HG02798 (cell line): ENCODE measurements around the gene GMNN.
"Not testable (repeated sequence)": the region's sequence is repeated elsewhere in the genome, so short reads cannot be mapped to it uniquely, and the experiment has no call there.

Experiments used
- ATAC-seq: cut with Tn5 transposase; IDR thresholded peaks from one replicate; pipeline ENCODE4 v1.9.1; 2021; ENCODE audit warnings: mild to moderate bottlenecking; ENCODE audit not compliant: unreplicated experiment, poor library complexity

GMNN gene

DNA sequence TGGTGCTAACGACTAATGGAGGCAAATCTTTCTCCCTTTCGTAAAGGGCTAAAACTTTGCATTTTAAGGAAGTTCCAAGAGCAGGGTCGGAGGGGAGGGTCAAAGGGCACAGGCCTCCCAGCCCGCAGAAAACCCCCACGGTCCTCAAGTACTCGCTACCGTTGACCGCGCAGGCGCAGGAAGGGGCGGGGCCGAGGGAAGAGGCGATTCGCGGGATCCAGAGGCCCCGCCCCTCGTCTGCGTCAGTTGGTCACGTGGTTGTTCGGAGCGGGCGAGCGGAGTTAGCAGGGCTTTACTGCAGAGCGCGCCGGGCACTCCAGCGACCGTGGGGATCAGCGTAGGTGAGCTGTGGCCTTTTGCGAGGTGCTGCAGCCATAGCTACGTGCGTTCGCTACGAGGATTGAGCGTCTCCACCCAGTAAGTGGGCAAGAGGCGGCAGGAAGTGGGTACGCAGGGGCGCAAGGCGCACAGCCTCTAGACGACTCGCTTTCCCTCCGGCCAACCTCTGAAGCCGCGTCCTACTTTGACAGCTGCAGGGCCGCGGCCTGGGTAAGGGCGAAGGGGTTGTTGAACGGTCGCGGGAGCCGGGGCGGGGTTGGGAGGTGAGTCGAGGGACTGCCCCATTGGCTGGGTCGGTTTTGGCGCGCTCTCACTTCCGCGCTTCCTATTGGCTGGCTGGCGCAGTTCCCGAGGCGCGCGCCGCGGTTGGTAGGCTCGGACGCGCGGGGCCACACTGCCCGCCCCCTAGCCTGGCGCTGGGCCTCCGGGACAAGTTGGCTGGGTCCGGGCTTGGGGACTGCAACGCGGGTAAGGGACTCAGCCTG is at the start of gene GMNN:
GMNN (plus strand) TSS at position 242 of the 824 bp plus-strand sequence. CDS start 2,310 bp downstream, outside the sequence.
- ATAC-seq: peak; percentile 97

DNA sequence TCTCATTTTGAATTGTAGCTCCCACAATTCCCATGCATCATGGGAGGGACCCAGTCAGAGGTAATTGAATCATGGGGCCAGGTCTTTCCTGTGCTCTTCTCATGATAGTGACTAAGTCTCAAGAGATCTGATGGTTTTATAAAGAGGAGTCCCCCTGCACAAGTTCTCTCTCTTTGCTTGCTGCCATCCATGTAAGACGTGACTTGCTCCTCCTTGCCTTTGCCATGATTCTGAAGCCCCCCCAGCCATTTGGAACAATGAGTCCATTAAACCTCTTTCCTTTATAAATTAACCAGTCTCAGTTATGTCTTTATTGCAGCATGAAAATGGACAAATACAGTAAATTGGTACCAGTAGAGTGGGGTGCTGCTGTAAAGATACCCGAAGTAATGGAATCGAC is 44.1 kb upstream of the GMNN start:
- ATAC-seq: not testable (repeated sequence)

DNA sequence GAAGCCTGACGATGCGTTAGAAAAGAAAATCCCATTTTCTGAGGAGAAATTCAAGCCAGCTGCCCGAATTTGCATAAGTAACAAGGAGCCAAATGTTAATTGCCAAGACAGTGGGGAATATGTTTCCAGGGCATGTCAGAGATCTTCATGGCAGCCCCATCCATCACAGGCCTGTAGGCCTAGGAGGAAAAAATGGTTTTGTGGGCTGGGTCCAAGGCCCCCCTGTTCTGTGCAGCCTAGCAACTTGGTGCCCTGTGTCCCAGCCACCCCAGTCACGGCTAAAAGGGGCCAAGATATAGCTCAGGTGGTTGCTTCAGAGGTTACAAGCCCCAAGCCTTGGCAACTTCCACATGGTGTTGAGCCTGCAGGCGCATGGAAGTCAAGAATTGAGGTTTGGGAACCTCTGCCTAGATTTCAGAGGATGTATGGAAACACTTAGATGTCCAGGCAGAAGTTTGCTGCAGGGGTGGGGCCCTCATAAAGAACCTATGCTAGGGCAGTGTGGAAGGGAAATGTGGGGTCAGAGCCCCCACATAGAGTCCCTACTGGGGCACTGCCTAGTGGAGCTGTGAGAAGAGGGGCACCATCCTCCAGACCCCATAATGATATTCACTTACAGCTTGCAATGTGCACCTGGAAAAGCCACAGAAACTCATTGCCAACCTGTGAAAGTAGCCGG is 43.1 kb upstream of the GMNN start:
- ATAC-seq: not testable (repeated sequence)

DNA sequence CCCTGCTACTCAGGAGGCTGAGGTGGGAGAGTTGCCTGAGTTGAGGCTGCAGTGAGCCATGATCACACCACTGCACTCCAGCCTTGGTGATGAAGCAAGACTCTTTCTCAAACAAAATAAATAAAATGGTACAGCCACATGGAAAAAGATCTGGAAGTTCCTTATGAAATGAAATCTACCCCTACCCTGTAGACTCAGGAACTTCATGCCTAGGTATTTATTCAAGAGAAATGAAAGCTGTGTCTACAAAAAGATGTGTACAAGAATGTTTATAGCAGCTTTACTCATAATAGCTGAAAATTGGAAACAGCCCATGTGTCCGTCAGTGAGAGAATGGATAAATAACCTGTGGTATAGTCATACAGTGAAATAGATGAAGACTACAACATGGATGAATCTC is 40.6 kb upstream of the GMNN start:
- ATAC-seq: no peak

DNA sequence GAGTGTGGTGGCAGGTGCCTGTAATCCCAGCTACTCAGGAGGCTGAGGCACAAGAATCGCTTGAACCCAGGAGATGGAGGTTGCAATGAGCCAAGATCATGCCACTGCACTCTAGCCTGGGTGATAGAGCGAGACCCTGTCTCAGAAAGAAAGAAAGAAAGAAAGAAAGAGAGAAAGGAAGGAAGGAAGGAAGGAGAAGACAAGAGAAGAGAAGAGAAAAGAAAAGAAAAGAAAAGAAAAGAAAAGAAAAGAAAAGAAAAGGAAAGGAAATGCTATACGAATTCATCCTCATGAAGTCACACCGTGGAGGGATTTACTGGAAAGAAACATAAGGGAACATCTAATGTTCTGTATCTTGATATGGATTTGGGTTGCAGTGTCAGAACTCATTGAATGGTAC is 40.0 kb upstream of the GMNN start:
- ATAC-seq: not testable (repeated sequence)

DNA sequence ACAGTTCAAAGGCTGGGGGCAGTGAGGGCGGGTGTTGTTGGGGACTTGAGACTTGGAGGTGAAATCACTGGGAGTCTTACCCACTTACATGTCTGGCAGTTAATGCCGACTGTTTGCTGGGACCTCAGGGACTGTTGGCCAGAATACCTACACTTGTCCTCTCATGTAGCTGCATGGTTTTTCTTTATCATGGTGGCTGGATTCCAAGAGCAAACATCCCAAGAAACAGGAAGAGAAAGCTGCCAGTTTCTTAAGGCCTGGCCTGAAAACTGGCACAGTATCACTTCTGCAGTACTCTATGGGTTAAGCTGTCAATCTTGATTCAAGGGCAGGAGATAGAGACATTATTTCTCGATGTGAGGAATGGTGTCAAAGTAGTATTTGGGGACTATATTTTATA is 36.0 kb upstream of the GMNN start:
- ATAC-seq: no peak

DNA sequence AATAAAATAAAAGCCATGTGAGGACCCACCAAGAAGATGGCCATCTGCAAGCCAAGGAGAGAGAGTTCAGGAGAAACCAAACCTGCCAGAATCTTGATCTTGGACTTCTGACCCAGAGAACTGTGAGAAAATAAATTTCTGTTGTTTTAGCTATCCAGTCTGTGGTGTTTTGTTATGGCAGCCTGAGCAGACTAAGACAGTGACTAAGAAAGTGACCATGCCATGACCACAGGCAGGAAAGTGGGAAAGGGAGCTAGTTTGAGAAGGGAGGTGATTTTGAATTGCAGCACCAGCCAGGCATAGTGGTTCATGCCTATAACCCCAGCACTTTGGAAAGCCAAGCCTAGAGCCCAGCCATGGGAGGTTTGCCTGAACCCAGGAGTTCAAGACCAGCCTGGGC is 33.9 kb upstream of the GMNN start:
- no peak for ATAC-seq

DNA sequence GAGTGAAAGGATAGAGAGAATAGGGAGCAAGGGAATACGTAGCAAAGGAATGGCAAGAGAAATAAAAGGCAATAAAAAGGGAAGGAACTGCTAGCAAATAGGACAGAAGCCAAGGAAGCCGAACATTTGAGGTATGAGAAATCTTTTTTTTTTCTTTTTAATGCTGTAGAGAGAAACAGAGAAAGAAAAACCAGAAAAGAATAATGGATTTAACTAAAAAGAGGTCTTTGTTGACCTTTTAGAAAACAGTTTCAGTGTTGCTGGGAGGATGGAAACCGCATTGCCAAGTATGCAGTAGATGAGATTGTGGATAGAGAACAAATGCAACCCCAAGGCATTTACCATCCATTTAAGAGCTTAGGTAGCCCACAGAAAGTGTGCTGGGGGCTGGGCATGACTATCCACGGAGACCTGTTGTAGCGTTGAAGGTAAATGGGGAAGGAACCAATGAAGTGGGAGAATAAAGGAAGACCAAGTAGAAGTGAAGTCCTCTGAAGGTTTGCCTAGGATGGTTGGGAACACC is 32.5 kb upstream of the GMNN start:
- no peak for ATAC-seq

DNA sequence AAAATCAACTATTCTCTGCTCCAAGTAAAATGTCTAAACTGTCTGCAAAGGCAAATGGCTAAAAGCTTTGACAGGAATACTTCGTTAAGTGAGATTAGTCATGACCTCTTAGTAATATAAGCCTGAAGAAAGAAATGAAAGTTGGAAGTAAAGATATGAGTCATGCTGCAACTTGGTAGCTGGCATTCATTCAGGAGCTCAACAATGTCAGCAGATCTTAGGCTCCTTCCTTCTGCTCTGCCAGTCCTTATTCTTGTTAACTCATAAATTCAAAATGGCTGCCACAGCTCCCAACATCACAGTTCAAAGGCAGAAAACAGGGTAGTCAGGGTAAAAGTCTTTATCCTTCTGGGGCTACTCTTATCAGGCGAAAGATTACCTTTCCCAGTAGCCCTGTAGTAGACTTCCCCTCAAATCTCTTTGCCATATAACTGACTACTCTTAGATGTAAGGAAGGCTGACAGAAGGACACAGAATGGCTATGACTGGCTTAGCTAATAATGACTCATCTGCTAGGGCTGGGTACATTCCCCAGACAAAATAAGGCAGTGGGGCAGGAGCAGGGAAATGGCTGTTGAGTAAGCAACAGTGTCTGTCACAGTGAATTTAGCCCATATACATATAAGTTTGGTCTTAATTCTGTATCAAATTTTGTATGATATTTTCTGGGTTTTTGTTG is 31.3 kb upstream of the GMNN start:
- peak; percentile 86 for ATAC-seq

DNA sequence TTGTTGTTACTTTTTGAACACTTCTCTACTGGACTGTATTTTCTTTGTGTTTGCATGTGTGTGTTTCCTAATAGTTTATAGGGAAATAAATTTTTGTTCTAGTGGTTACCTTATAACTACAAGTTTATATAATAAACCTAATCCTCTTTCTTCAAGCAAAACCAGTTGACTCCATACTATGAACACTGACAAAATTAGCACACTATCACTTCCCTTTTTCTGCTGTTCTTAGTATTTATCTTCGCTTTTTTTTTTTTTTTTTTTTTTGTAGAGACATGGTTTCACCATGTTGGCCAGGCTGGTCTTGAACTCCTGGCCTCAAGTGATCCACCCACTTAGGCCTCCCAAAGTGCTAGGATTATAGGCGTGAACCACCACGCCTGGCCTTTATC is 30.8 kb upstream of the GMNN start:
- ATAC-seq: no peak

DNA sequence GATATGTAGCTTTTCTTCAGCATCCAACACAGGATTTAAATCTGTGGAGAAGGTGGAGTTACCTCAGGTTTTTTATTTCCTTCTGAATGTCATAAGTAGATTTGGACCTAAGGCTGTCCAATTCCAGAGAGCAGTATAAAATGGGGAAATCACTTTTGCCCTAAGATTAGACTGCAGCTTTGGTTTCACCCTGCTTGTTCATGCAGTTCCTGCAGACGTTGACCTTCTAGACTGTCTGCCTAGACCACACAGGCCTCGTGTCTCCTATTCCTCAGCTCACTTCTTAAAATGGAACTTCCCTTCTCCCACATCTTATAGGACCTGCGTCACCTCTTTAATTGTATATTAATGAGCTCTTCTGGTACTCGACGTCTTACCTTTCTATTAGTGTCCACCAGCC is 29.8 kb upstream of the GMNN start:
- ATAC-seq: no peak

DNA sequence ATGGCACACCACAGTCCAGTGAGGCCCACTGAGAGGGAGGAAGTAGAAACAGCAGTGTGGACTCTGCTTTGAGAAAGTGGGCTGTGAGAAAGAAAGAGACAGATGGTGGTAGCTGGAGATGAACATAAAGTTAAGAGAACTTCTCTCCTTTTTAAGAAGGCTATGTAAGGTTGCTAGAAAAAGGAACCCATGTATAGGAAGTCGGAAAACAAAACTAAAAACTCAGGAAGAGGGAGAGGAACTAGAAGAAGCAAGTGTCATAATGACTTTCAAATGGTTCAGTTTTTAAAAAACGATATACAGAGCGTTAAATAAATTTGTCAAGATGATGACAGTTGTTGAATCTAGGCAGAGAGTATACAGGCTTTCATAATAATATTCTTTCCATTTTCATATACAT is 25.4 kb upstream of the GMNN start:
- ATAC-seq: no peak

DNA sequence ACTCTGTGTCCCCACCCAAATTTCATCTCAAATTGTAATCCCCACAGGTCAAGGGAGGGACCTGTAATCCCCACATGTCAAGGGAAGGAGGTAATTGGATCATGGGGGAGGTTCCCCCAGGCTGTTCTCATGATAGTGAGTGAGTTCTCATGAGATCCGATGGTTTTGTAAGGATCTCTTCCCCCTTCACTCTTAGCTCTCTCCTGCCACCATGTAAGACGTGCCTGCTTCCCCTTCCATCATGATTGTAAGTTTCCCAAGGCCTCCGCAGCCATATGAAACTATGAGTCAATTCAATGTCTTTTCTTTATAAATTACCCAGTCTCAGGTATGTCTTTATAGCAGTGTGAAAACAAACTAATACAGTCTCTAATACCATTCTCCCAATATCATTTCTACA is 23.9 kb upstream of the GMNN start:
- ATAC-seq: not testable (repeated sequence)

DNA sequence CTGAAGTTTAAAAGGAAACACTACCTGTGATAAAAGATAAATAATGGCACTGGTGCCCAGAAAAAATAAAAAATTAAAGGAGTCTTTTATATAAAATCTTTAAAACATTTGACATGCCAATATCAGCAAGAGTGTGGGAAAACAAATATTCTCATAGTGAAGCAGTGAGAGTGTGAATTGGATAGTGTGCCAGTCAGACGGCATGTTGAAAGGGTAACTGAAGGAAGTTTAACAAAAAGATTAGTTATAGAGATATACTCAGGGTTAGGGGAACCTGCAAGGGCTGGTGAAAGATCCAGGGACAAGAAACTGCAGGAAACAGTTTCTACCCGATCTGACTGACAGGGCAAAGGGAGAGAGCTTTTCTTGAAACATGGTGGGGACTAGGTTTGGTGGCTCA is 22.2 kb upstream of the GMNN start:
- ATAC-seq: no peak

DNA sequence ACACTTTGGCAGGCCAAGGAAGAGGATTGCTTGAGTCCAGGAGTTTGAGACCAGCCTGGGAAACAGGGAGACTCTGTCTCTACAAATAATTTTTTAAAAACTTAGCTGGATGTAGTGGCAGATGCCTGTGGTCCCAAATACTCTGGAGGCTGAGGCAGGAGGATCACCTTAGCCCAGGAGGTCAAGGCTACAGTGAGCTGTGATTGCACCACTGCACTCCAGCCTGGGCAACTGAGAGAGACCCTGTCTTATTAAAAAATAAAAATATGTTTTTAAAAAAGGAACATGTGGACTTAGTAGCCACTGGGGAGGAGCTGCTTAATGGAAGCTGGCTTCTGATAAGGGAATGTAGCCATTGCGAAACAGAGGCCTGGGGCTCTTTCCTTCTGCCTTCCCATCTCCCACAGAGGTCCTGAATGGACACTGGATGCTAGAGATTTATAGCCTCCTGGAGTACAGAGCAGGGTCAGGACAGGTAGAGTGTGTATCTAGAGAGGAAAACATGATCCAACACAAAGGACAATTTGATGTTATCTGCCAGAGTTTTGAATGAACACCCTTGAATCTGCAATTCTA is 21.7 kb upstream of the GMNN start:
- no peak for ATAC-seq

DNA sequence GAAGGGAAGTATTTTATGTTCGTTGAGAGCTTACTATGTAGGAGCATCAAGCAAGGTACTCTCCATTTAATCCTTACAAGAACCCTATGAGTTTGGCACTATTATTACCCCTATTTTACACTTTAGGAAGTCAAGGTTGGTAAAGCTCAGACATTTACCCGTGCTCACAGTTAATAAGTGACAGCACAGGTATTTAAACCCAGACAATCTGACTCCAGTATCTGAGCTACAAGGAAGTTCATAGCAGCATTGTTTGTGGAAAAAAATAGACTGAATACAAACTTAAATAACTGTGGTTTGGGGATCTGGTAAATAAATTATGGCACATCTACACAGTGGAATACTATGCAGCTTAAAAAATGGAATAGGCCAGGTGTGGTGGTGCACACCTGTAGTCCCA is 21.2 kb upstream of the GMNN start:
- no peak for ATAC-seq

DNA sequence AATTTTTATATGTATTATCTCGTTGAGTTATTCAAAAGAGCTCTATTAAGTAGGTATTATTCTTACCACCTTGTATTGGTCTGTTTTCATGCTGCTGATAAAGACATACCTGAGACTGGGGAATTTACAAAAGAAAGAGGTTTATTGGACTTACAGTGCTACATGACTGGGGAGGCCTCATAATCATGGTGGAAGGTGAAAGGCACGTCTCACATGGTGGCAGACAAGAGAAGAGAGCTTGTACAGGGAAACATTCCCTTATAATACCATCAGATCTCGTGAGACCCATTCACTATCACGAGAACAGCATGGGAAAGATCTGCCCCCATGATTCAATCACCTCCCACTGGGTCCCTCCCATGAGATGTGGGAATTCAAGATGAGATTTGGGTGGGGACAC is 20.4 kb upstream of the GMNN start:
- not testable (repeated sequence) for ATAC-seq

DNA sequence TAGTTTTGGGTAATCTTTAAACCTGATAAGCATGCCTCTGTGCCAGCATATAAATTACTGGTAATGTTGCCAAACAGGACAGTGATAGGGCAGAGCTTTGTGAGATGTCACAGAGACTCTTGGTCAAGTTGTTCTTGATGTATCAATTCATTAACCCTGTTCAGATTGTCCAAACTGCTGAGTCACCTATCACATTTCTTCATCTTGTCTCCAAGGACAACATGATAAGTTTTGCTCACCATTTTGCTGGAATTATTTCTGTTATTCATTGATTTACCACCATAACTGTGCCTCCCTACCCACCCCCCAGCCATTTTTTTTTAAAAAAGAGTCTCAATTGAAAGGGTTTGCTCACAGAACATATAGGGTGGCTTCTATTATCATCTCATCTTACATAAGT is 19.5 kb upstream of the GMNN start:
- no peak for ATAC-seq

DNA sequence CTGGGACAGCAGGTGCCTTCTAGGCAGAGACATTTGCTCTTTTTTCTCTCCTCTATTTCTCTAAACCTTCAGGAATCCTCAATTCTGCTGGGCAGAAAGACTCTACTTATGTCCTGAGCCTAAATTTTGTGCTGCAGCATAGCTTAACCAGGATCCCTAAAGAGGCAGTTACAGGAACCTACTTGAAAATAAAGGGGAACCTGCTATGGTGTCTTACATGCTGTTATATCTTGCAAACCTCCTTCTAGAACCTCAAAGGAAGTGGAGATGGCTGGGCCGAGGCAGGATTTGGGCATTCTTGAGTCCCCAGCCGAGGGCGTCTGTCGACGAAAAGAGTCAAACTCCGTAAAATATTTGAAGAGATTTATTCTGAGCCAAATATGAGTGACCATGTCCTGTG is 17.1 kb upstream of the GMNN start:
- no peak for ATAC-seq

DNA sequence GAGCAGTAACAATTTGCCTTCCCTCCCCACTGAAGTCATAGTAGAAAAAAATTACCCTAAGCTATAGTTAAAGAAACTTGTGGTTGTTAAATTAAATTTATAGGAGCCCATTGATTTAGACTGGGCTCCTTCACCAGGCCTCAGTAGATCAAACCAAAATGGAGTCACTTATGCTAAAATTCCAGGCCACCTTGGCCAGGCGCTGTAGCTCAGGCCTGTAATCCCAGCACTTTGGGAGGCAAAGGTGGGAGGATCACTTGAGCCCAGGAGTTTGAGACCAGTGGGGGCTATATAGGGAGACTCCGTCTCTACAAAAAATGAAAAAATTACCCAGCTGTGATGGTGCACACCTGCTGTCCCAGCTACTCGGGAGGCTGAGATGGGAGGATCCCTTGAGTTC is 15.0 kb upstream of the GMNN start:
- ATAC-seq: no peak

DNA sequence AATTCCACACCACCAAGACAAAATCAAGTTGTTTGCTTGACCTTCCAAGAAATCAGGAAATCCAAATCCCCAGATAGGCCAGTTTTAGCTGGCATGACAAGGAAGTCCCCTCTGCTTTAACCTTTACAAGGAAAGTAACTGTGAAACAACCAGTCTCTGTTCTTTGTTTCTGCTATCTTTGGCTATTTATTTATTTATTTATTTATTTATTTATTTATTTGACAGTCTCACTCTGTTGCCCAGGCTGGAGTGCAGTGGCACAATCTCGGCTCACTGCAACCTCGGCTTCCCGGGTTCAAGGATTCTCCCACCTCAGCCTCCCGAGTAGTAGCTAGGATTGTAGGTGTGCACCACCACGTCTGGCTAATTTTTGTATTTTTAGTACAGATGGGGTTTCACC is 14.5 kb upstream of the GMNN start:
- no peak for ATAC-seq
